ENCODE measurements around the gene TNFAIP1.

DNA sequence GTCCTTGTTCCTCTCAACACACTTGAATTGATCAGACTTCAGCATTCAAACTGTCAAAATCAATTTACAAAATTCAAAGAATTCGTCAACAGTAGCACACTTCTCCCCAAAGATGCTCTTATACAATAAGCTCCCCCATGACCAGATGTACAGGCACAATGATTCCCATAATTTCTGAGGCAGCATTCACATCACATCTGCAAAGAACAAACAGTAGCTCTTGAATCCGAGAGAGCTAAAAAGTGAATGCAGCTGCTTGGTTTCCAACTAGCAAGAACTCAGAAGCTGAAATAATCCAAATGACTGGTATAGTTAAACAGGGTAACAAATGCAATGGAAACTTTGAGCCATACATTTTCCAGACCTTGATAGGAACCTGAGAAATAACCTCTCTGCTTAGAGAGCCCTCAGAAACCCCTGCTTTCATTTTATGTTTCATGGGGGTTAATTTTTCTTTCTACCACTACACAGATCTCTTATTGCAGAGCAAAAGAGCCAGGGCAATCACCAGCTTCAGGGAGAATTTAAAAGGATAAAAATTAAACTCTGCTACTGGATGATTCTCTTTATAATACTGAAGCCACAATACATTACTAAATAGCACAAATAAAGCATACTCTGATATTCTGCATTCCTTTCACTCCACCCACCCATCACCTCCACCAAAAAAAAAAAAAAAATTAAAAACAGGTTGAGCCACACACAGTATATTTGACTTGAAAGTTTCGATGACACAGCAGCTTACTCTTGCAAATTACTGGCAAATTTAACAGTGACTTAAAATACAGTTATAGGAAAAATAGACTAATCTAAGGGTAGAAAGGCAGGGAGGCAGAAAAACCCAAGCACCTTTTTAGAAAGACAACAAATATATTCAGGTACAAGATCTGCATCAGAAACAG, 39.6 kb upstream of the TNFAIP1 start:
- TF ChIP-seq POLR2AphosphoS5 (IDR thresholded peaks at IDR 0.05), result no peak
- no peak for TF ChIP-seq POLR2A (IDR thresholded peaks at IDR 0.05)
- TF ChIP-seq, protein P1, sequence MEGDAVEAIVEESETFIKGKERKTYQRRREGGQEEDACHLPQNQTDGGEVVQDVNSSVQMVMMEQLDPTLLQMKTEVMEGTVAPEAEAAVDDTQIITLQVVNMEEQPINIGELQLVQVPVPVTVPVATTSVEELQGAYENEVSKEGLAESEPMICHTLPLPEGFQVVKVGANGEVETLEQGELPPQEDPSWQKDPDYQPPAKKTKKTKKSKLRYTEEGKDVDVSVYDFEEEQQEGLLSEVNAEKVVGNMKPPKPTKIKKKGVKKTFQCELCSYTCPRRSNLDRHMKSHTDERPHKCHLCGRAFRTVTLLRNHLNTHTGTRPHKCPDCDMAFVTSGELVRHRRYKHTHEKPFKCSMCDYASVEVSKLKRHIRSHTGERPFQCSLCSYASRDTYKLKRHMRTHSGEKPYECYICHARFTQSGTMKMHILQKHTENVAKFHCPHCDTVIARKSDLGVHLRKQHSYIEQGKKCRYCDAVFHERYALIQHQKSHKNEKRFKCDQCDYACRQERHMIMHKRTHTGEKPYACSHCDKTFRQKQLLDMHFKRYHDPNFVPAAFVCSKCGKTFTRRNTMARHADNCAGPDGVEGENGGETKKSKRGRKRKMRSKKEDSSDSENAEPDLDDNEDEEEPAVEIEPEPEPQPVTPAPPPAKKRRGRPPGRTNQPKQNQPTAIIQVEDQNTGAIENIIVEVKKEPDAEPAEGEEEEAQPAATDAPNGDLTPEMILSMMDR (IDR thresholded peaks at IDR 0.05), result no peak
- TF ChIP-seq EP300 (IDR thresholded peaks at IDR 0.05), result no peak
